ENCODE measurements around the gene PML.
"Not testable (repeated sequence)": the region's sequence is repeated elsewhere in the genome, so short reads cannot be mapped to it uniquely, and the experiment has no call there.

PML gene

DNA sequence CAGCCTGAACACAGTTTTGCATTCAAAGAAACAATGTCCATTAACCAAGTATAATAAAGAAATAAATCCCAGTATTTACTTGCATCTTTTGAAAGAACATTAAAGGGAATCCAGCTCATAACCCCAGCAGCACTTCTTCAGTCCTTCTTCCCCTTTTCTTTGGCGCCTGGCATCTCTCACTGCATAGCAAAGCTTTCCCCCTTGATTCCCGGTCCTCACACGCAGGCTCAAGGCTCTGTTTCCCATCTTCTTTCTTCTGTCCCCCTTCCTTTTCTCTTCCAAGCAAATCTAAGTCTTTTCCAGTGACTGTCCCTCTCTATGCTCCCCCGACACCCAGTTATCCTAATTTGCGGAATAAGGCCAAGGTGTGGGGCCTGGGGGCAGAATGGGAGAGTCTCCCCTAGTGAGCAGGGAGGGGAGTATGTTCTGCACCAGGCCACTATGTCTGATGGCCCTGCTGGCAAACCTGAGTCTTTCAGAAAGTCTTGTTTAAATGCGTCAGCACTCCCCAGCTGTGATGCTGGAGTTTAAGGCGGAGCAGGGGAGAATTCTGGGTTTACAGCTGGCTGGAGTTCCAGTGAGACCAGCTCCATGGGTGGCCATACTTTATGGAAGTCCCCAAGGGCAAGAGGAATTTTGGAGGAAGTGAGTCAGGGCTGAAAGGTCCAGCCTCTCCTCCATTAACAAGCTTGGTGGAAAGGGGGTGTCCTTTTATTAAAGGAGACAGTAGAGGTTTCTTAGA is 45.8 kb downstream of the PML start:
- no peak for DNase-seq (ENCODE audit: low read depth)

DNA sequence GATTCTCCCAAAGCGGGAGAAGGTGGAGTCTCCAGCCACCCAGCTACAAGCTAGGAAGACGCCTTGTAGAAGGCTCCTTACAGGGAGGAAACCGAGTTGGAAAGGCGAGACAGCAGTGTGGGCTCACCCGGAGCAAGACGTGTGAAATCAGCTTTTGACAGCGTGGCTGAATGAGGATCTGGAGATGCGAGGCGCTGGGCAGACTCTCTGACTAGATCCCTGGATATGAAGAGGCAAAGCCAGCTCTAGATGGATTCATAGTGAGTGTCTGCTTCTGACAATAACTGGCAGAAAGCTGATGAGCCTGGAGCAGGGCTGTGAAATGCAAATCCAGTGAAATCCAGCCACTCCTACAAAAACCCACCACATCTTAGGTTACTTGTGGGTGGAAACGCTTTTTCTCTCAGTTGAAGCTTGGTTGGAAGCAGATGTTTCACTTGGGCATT is 46.8 kb downstream of the PML start:
- DNase-seq (ENCODE audit: low read depth) = no peak

DNA sequence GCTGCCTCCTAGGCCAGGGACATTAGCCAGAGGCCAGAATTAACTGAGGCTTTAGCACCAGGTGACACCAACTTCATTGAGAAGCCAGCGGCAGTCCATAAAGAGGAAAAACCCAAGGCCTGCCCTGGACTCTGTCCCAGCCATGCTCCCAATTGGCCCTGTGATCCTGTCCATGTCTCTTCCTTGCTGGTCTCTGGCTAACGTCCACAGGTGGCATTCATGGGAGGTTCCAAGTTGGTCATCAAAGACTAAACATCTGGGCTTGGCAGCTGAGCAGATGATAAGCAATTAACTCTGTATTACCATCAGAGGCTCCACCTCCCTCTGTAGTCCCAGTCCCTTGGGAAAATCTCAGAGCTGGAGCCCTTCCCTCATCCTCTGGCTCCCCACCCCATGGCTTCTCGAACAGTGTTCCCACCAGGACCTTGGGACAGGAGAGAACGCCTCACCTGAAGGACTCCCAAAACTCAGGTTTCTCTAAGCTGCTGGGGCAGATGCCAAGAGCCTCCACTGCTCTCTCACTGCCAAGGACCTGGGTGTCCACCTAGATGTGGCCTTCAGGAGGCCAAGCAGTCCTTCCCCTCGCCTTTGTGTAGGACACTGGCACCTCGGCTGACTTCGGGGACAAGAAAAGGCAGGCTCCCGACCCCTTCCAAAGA is 47.4 kb downstream of the PML start:
- DNase-seq (ENCODE audit: low read depth) = no peak

DNA sequence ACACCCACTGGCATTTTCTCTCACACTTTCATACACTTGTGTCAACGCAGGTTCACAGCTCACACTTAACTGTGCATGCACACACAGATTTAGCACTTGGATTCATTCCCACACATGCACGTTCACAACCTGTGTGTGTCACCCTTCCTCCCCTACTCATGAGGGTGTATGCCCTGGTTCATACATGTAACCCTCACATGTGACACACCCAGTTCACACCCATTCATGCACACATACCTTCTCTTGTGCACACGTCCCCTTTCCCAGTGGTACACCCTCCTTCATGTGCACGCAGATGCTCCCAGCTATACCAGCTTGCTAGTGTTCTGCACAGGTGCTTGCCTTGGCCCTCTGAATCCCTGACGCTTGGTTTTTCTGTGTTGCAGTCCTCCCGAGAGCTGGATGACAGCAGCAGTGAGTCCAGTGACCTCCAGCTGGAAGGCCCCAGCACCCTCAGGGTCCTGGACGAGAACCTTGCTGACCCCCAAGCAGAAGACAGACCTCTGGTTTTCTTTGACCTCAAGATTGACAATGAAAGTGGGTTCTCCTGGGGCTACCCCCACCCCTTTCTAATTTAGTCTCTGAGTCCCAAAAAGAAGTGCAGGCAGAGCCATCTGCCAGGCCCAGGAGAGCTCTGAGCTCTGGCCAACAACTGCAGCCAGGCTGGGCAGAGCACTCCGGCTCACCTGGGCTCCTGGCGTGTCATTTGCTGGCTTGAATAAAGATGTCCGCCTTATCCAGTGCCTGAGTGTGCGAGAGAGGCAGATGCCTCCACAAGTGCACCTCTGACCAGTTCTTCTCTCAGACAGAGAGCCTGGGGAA is 48.3 kb downstream of the PML start:
- DNase-seq (ENCODE audit: low read depth) = no peak

DNA sequence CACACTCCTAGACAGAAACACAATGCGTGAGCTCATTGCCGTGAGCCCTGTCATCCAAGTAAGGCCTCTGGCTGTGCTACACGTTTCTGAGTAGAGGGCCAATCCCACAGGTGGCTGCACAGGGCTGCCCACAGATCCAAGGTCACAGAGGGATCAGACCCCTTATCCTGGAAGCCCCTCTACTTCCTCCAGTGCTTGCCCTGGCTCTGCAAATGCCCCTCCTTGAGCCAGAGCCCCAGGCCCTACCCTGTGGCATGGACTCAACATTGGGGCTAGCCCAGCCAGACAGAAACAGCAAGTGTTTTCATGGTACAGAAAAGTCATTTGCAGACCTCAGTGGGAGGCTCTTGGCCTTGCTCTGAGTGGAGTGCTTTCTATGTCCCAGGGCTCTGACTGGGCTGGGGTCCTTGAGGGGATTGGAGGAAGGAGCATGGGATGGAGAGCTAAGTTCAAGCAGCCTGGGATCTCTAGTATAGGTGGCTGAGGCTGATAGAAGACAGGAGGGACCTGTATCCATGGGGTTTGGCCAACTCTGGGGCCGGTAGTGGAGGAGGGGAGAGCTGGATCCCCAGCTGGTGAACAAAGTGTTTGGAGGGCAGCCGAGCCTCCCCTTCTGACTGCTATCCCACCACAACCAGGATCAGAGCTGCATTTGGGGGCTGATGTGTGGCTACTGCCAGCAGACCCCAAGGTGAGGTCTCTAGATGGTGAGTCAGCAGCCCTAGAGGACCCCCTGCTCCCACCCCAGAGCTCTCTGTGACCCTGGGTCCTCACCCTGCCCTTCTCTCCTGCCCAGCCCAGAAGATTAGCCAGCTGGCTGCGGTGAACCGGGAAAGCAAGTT is 49.1 kb downstream of the PML start:
- no peak for DNase-seq (ENCODE audit: low read depth)

DNA sequence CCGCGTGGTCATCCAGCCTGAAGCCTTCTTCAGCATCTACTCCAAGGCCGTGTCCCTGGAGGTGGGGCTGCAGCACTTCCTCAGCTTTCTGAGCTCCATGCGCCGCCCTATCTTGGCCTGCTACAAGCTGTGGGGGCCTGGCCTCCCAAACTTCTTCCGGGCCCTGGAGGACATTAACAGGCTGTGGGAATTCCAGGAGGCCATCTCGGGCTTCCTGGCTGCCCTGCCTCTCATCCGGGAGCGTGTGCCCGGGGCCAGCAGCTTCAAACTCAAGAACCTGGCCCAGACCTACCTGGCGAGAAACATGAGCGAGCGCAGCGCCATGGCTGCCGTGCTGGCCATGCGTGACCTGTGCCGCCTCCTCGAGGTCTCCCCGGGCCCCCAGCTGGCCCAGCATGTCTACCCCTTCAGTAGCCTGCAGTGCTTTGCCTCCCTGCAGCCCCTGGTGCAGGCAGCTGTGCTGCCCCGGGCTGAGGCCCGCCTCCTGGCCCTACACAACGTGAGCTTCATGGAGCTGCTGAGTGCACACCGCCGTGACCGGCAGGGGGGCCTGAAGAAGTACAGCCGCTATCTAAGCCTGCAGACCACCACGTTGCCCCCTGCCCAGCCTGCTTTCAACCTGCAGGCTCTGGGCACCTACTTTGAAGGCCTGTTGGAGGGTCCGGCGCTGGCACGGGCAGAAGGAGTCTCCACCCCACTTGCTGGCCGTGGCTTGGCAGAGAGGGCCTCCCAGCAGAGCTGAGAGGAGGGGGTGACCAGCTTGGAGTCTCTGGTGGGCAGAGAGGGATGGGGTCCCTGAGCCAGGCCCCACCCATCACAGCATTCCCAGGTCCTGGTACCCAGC is 50.0 kb downstream of the PML start:
- DNase-seq (ENCODE audit: low read depth) = no peak

DNA sequence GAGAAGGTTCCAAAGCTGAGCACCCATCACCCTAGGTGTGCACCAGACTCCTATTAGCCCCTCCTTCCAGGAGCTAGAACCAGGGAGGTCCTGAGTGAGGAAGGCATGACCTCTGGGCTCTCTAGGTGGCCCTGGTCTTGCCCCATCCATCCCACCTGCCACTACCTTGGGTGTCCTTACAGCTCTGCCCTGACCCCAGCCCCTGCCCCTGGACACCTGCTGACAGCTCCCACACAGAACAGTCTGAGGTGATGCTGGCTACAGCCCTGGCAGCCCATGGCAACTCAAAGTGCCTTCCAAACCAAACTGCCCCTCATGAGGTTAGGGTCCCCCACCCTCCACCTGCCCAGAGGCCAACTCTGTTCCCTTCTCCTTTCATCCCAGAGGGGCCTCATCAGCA is 50.7 kb downstream of the PML start:
- no peak for DNase-seq (ENCODE audit: low read depth)

DNA sequence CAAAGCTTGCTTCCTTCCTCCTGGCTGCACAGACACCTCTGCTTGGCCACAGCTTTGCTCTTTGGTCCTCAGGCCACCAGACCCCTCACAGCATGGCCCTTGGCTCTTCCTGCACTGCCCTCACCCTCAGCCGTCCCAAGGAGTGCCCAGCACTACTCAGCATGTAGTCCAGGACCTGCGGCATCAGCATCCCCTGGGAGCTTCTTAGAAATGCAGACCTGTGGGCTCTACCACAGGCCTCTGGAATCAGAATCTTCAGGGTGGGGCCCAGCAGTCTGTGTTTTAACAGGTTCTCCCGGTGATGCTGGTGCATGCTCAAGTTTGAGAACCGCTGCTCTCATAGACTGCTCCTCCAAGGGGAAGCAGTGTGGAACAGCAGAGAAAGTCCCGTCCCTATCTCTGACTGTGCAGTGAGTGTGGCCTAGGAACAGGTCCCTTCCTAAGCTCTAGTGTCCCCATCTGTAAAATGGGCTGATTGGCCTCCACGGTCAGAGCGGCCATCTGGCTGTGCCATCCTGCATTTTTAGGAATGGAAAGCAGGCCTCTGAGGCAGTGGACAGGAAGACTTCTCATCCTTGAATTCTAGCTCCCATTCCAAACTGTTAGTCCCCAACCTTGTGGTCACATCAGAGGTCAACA is 51.2 kb downstream of the PML start:
- no peak for DNase-seq (ENCODE audit: low read depth)

DNA sequence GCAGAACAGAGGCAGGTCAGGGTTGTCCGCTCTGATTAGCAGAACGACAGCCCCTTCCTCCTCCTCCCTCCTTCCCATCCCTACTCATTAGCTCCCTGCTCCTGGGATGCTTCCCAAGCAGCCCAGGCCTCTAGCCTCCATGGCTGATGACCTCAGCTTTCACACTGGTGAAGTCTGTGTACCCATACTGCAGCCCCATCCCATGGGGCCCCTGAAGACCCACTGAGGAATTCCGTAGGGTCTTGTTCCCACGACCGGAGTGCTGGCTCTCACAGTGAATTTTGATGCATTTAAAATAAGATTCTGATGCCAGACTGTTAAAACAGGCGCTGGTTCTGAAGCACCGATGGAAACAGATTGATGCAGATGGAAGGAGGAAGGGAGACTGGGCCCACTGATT is 51.8 kb downstream of the PML start:
- no peak for DNase-seq (ENCODE audit: low read depth)

DNA sequence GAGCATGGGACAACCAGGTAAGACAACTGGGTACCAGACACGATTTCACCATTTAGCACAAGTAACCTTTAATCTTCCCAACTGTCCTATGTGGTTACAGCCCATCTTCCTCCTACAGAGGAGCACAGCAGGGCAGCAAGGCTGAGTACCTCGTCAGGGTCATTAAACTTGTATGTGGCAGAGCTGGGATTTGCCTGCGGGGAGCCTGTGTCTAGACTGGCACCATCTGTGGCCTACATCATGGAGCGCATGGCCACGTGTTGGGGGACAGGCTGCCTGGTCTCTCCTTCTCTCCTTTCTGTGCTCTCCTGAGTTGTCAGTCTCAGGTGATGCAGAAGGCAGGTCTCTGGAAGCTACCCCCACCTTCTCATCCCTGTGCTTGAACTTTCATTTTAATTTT is 55.6 kb downstream of the PML start:
- DNase-seq (ENCODE audit: low read depth) = no peak

DNA sequence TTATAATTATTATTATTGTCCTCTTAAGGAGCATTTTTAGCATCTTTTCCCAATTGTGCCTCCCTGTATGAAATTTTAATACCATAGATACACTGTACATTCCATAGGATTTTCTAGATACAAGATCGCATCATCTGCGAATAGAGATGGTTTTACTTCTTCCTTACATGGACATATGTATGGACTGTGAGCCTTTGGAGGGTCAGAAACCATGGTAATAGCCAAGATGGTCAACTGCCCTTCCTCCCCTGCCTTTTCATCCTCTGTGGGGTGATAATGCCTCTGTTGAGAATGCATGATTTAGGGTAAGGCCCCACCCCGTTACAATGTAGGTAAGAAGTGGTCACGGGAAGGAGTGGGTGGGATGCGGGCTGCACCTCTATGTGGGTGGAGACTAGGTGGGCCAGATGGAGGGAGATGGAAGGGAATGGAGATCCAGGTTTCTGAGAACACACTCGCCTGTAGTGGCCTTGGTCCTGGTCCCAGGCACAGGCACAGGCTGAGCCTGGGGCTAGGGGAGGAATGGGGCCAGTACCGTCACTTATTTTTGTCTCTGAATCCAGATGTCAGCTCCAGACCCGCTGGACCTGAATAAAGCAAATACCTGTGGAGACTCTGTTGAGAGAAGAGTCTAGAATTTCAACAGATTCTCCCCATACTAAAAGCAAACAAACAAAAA is 56.2 kb downstream of the PML start:
- no peak for DNase-seq (ENCODE audit: low read depth)

DNA sequence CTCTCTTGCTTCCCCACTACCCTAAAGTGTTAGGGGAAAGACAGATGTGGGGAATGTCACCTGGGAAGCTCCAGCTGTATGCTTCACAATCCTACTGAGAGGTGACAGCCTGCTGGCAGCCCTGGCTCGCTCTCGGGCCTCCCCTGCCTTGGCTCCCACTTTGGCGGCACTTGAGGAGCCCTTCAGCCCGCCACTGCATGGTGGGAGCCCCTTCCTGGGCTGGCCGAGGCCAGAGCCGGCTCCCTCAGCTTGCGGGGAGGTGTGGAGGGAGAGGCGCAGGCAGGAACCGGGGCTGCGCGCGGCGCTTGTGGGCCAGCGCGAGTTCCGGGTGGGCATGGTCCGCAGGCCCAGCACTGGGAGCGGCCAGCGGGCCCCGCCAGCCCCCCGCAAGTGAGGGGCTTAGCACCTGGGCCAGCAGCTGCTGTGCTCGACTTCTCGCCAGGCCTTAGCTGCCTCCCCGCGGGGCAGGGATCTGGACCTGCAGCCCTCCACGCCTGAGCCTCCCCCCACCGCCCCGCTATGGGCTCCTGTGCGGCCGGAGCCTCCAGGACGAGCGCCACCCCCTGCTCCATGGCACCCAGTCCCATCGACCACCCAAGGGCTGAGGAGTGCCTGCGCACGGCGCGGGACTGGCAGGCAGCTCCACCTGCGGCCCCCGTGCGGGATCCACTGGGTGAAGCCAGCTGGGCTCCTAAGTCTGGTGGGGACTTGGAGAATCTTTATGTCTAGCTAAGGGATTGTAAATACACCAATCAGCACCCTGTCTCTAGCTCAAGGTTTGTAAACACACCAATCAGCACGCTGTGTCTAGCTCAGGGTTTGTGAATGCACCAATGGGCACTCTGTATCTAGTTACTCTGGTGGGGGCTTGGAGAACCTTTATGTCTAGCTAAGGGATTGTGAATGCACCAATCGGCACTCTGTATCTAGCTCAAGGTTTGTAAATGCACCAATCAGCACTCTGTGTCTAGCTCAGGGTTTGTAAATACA is 58.0 kb downstream of the PML start:
- not testable (repeated sequence) for DNase-seq (ENCODE audit: low read depth)

DNA sequence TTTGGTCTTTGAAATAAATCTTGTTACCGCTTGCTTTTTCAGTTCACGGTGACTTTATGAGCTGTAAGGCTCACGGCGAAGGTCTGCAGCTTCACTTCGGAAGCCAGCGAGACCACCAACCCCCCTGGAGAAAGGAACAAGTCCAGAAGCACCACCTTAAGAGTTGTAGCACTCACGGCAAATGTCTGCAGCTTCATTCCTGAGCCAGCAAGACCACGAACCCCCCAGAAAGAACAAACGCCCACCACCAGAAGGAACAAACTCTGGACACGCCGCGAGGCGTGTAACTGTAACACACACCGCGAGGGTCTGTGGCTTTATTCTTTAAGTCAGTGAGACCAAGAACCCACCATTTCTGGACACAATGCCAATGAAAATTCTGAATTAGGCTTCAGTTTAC is 59.0 kb downstream of the PML start:
- DNase-seq (ENCODE audit: low read depth) = no peak

DNA sequence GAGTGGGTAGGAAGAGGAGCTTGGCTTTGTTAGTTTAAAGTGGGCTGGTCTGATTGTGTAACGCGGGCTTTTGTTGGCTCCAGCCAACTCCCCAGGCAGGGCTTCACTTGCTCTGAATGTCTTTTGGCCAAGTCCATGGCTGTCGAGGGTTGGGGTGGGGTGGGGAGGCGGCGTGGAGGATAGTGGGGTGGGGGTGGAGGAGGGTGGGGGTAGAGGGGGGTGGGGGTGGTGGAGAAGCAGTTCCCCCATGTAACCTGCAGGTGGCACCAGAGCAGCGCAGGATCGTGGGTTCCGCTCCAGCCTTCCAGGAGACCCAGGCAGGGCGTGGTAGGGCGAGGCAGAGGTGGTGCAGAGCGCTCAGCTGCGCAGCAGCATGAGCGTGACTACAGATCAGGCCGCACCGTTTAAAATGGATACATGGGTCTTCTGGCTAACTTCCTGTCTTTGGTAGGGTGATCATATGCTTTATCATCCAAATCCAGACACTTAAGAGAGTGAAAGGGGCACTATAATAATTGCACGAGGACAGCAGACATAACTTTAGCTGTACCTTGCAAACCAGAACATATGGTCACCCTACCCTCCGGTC is 59.5 kb downstream of the PML start:
- DNase-seq (ENCODE audit: low read depth) = peak; percentile 24

DNA sequence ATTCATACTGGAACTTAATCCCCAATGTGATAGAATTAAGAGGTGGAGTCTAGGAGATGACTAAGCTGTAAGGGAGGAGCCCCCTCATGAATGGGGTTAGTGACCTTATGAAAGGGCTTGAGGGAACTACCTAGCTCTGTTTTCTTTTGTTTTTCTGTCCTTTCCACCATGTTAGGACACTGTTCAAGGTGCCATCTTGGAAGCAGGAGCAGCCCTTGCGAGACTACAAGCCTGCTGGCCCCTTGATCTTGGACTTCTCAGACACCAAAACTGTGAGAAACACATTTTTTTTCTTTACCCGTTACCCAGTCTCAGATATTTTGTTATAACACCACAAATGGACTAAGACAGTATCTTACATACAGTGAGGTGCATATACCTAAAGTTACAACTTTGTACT is 61.3 kb downstream of the PML start:
- no peak for DNase-seq (ENCODE audit: low read depth)

DNA sequence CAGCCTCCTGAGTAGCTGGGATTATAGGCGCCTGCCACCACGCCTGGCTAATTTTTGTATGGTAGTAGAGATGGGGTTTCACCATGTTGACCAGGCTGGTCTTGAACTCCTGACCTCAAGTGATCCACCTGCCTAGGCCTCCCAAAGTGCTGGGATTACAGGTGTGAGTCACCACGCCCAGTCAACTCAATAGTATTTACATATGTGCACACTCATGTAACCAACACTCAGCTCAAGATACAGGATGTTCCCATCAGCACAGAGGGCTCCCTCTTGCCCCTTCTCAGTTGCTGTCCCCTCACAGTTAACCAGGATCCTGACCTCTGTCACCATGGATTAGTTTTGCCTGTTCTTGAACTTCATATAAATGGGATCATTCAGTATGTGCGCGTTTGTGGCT is 61.8 kb downstream of the PML start:
- DNase-seq (ENCODE audit: low read depth) = not testable (repeated sequence)

DNA sequence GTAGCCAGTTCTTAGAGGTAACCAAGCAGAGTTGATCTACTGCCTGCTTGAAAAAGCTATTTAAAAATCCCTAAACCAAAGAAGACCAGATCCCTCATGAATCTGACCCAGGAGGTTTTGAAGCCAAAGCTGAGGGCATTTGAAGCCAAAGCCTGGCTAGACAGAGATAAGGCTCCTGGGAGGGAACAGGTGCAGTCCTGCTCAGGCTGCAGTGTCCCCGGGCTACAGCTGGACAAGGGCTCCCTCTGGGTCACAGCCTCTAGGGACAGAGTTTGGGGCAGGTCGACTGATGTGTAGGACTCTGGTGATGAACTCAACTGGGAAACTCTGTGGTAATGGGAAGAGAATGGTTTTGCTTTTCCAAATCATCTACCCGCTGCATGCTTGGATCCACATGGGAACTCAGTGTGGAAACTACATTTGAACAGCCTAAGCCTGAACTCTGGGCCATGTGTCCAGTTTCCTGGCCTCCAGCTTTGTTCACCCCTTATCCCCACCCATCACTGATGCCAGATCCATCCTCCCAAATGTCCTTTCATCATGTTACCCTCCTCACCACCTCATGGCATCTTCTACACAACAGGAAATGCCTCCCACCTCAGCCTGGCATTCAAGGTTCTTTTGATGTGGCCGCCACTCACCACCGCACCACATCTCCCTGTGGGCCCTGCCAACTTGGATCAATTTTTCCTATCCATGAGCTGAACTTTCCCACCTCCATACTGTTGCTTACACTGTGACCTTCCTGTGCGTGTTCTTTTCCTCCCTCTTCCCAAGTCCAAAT is 64.7 kb downstream of the PML start:
- not testable (repeated sequence) for DNase-seq (ENCODE audit: low read depth)

DNA sequence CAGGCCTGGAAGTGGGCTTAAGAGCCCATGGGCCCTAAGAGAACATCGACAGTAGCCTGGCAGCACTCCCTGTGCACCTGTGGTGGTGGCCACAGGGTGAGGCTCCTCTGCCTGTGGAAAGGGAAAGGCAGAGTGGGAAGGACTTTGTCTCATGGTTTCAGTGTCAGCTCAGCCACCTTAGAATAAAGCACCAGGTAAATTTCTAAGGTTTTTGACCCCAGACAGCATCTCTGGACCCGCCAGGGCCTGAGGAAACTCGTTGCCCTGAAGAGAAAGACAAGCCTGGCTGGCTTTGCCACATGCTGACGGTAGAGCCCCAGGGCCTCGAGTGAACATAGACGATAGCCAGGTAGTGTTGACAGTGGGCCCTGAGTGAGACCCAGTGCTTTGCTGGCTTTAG is 65.7 kb downstream of the PML start:
- no peak for DNase-seq (ENCODE audit: low read depth)

Measured in stimulated activated CD8-positive, alpha-beta memory T cell treated with anti-CD3 and anti-CD28 coated beads, Interleukin-15, amount 100 ng/mL, for 1 hour (primary cell).